ENCODE data around the gene KHDC4. TPM values are rescaled to one million over a fixed set of nuclear protein-coding genes. Genes with fewer than 3 reads are reported as not detected.

The KHDC4 gene
- total and polyA plus RNA-seq, 4 donors = 8.4 to 32.6 (median 14.8) TPM

DNA sequence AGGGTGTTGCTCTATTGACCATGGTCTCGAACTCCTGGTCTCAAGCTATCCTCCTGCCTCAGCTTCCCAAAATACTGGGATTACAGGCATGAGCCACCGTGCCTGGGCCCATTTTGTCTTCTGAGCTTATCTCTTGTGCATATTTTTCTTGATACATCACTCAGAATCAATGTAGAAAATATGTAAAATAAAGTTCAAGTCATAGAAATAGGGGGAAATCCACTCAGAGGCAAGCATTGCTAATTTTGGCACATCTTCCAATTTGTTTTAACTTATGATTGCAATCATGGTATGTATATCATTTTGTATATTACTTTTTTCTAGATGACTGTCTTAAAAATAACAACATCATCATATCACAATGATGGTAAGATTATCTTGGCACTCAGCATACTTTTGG, 44.6 kb downstream of the KHDC4 start:
- H3K27me3 ChIP-seq (ENCODE audit: control insufficient read depth in 4 of 4, insufficient read depth in 4 of 4, low read length in 3 of 4) = no peaks in the 10 kb centered on the region
- no peak for TF ChIP-seq TAF1 (conservative IDR thresholded peaks at IDR 0.05)
- no peak overlapping the region for H3K9ac ChIP-seq (ENCODE audit: low read depth in 1 of 2, low read length in 2 of 2)
- H3K4me3 ChIP-seq (ENCODE audit: low read depth in 1 of 3, low read length in 3 of 3) = no peak overlapping the region
- H3K9me3 ChIP-seq (ENCODE audit: control insufficient read depth in 4 of 4, low read length in 3 of 4) = no peaks in the 10 kb centered on the region
- no peak overlapping the region for H3K27ac ChIP-seq (ENCODE audit: low read depth in 1 of 2, low read length in 2 of 2)
- no peak for DNase-seq (ENCODE audit: low spot score)
- no peaks in the 10 kb centered on the region for H3K4me1 ChIP-seq (ENCODE audit: control insufficient read depth in 4 of 4, insufficient read depth in 4 of 4, low read length in 3 of 4)
- 75% methylated on average over 2 of the region's 2 CpGs for WGBS
- H3K36me3 ChIP-seq (ENCODE audit: control insufficient read depth in 4 of 4, insufficient read depth in 3 of 4, low read depth in 1 of 4, low read length in 3 of 4) = no peaks in the 10 kb centered on the region

DNA sequence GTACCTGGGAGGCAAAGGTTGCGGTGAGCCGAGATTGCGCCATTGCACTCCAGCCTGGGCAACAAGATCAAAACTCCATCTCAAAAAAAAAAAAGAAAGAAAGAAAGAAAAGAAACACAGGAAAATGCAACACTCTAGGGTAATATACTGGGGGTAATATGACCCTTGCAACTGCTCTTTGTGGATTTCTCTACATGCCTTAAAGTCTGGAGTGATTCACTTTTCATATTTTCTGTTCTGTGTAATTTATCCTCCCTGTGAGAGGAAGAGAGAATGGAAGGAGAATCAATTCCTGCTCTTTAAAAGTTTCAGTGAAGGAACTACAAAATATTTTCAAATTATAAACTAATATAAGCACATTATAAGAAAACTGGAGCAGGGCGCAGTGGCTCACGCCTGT, 45.7 kb downstream of the KHDC4 start:
- no peaks in the 10 kb centered on the region for H3K9me3 ChIP-seq (ENCODE audit: control insufficient read depth in 4 of 4, low read length in 3 of 4)
- no peak overlapping the region for H3K27ac ChIP-seq (ENCODE audit: low read depth in 1 of 2, low read length in 2 of 2)
- H3K36me3 ChIP-seq (ENCODE audit: control insufficient read depth in 4 of 4, insufficient read depth in 3 of 4, low read depth in 1 of 4, low read length in 3 of 4) = no peaks in the 10 kb centered on the region
- no peaks in the 10 kb centered on the region for H3K4me1 ChIP-seq (ENCODE audit: control insufficient read depth in 4 of 4, insufficient read depth in 4 of 4, low read length in 3 of 4)
- no peak for DNase-seq (ENCODE audit: low spot score)
- TF ChIP-seq RAD21 (IDR thresholded peaks at IDR 0.05) = no peak
- TF ChIP-seq NR2F2 (IDR thresholded peaks at IDR 0.05) = no peak
- no peak for TF ChIP-seq FOXA1 (IDR thresholded peaks at IDR 0.05)
- no peak for TF ChIP-seq HNF4A (conservative IDR thresholded peaks at IDR 0.05)
- no peak for TF ChIP-seq HNF4G (IDR thresholded peaks at IDR 0.05)
- TF ChIP-seq, protein P1, sequence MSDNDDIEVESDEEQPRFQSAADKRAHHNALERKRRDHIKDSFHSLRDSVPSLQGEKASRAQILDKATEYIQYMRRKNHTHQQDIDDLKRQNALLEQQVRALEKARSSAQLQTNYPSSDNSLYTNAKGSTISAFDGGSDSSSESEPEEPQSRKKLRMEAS (IDR thresholded peaks at IDR 0.05) = no peak
- no peak for TF ChIP-seq RXRA (IDR thresholded peaks at IDR 0.05)
- TF ChIP-seq TAF1 (conservative IDR thresholded peaks at IDR 0.05) = no peak
- TF ChIP-seq, protein P2, sequence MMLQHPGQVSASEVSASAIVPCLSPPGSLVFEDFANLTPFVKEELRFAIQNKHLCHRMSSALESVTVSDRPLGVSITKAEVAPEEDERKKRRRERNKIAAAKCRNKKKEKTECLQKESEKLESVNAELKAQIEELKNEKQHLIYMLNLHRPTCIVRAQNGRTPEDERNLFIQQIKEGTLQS (IDR thresholded peaks at IDR 0.05) = no peak
- TF ChIP-seq, protein P3, sequence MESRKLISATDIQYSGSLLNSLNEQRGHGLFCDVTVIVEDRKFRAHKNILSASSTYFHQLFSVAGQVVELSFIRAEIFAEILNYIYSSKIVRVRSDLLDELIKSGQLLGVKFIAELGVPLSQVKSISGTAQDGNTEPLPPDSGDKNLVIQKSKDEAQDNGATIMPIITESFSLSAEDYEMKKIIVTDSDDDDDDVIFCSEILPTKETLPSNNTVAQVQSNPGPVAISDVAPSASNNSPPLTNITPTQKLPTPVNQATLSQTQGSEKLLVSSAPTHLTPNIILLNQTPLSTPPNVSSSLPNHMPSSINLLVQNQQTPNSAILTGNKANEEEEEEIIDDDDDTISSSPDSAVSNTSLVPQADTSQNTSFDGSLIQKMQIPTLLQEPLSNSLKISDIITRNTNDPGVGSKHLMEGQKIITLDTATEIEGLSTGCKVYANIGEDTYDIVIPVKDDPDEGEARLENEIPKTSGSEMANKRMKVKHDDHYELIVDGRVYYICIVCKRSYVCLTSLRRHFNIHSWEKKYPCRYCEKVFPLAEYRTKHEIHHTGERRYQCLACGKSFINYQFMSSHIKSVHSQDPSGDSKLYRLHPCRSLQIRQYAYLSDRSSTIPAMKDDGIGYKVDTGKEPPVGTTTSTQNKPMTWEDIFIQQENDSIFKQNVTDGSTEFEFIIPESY (IDR thresholded peaks at IDR 0.05) = no peak
- TF ChIP-seq EGR1 (IDR thresholded peaks at IDR 0.05; ENCODE audit: low read depth in 2 of 2) = no peak
- no peak for TF ChIP-seq JUND (IDR thresholded peaks at IDR 0.05)
- no peak for TF ChIP-seq SP1 (IDR thresholded peaks at IDR 0.05)
- TF ChIP-seq, protein P4, sequence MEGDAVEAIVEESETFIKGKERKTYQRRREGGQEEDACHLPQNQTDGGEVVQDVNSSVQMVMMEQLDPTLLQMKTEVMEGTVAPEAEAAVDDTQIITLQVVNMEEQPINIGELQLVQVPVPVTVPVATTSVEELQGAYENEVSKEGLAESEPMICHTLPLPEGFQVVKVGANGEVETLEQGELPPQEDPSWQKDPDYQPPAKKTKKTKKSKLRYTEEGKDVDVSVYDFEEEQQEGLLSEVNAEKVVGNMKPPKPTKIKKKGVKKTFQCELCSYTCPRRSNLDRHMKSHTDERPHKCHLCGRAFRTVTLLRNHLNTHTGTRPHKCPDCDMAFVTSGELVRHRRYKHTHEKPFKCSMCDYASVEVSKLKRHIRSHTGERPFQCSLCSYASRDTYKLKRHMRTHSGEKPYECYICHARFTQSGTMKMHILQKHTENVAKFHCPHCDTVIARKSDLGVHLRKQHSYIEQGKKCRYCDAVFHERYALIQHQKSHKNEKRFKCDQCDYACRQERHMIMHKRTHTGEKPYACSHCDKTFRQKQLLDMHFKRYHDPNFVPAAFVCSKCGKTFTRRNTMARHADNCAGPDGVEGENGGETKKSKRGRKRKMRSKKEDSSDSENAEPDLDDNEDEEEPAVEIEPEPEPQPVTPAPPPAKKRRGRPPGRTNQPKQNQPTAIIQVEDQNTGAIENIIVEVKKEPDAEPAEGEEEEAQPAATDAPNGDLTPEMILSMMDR (IDR thresholded peaks at IDR 0.05; ENCODE audit: low read depth, low read length, missing input control) = no peak
- no peak for TF ChIP-seq FOXA2 (IDR thresholded peaks at IDR 0.05)
- 96% methylated on average over 5 of the region's 5 CpGs for WGBS
- H3K4me3 ChIP-seq (ENCODE audit: low read depth in 1 of 3, low read length in 3 of 3) = no peak overlapping the region
- H3K27me3 ChIP-seq (ENCODE audit: control insufficient read depth in 4 of 4, insufficient read depth in 4 of 4, low read length in 3 of 4) = no peaks in the 10 kb centered on the region
- no peak overlapping the region for H3K9ac ChIP-seq (ENCODE audit: low read depth in 1 of 2, low read length in 2 of 2)

DNA sequence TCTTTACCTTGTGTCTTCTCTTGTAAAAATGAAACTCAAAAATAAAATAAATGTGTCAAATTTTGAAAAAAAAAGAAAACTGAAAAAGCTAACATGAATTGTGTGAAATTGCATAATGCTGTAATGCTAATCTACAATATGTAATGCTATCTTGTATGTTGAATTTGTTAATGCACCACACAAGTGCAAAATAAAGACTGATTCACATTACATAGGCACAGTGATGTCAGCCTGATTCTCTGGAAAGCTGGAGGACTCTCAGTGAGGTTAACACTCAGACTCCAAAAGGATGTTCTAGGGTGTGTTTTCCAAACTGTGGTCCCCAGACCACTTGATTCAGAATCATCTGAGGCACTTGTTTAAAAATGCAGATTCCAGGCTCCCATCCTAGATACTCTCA, 49.2 kb downstream of the KHDC4 start:
- Histone ChIP-seq H3K4me1 (ENCODE audit: control insufficient read depth in 4 of 4, insufficient read depth in 4 of 4, low read length in 3 of 4) (no peaks in the 10 kb centered on the region), H3K9me3 (ENCODE audit: control insufficient read depth in 4 of 4, low read length in 3 of 4) (no peaks in the 10 kb centered on the region), H3K4me3 (ENCODE audit: low read depth in 1 of 3, low read length in 3 of 3) (no peak overlapping the region), H3K27ac (ENCODE audit: low read depth in 1 of 2, low read length in 2 of 2) (no peak overlapping the region), H3K27me3 (ENCODE audit: control insufficient read depth in 4 of 4, insufficient read depth in 4 of 4, low read length in 3 of 4) (no peaks in the 10 kb centered on the region), H3K36me3 (ENCODE audit: control insufficient read depth in 4 of 4, insufficient read depth in 3 of 4, low read depth in 1 of 4, low read length in 3 of 4) (no peaks in the 10 kb centered on the region), H3K9ac (ENCODE audit: low read depth in 1 of 2, low read length in 2 of 2) (no peak overlapping the region)
- TF ChIP-seq FOXA2 (IDR thresholded peaks at IDR 0.05) (no peak), RXRA (IDR thresholded peaks at IDR 0.05) (no peak), TAF1 (conservative IDR thresholded peaks at IDR 0.05) (no peak), EGR1 (IDR thresholded peaks at IDR 0.05; ENCODE audit: low read depth in 2 of 2) (no peak)
- TF ChIP-seq, protein P4 (IDR thresholded peaks at IDR 0.05; ENCODE audit: low read depth, low read length, missing input control) = no peak
- DNase-seq (ENCODE audit: low spot score) = no peak
